SK-N-SH treated with all-trans-retinoic acid at 6 μM for 48 hours (cell line): ENCODE measurements around the gene DCHS2.

Experiments
- ATAC-seq: fragments of 200-7000 bp; cut with Tn5 transposase; 3 replicates; pipeline ENCODE4 v1.9.1; 2020; ENCODE audit warnings: mild to moderate bottlenecking, moderate library complexity
- ARNTL ChIP-seq: fragments of 450-650 bp; formaldehyde crosslinking; IDR thresholded peaks from 2 replicates; pipeline ENCODE4 v1.5.0; 2020; ENCODE audit warnings: low read depth, mild to moderate bottlenecking, moderate library complexity, borderline replicate concordance
- BACH2 ChIP-seq: fragments of 250-450 bp; sonication (Bioruptor Pico); IDR thresholded peaks from 2 replicates; pipeline ENCODE4 v1.9.0; 2021; ENCODE audit warnings: mild to moderate bottlenecking, borderline replicate concordance
- CSDC2 ChIP-seq: fragments of 250-450 bp; sonication (Bioruptor Pico); IDR thresholded peaks from 2 replicates; pipeline ENCODE4 v1.5.0; 2020; ENCODE audit warnings: mild to moderate bottlenecking, moderate library complexity
- CSRNP3 ChIP-seq: fragments of 250-450 bp; sonication (Bioruptor Pico); IDR thresholded peaks from 2 replicates; pipeline ENCODE4 v1.5.1; 2021; ENCODE audit warnings: mild to moderate bottlenecking, moderate library complexity
- ESRRG ChIP-seq: fragments of 250-450 bp; sonication (Bioruptor Pico); IDR thresholded peaks from 2 replicates; pipeline ENCODE4 v1.6.1; 2021; ENCODE audit warnings: mild to moderate bottlenecking
- GLIS3 ChIP-seq: fragments of 250-450 bp; sonication (Bioruptor Pico); IDR thresholded peaks from 2 replicates; pipeline ENCODE4 v1.5.0; 2020; ENCODE audit warnings: mild to moderate bottlenecking, moderate library complexity
- ISL1 ChIP-seq: fragments of 250-450 bp; sonication (Bioruptor Pico); IDR thresholded peaks from 2 replicates; pipeline ENCODE4 v2.1.2; 2022; ENCODE audit warnings: mild to moderate bottlenecking, moderate library complexity
- OSR1 ChIP-seq: fragments of 250-450 bp; sonication (Bioruptor Pico); IDR thresholded peaks from 2 replicates; pipeline ENCODE4 v1.8.0; 2022; ENCODE audit warnings: moderate library complexity, mild to moderate bottlenecking, inconsistent platforms
- PATZ1 ChIP-seq: fragments of 250-450 bp; sonication (Bioruptor Pico); IDR thresholded peaks from 2 replicates; pipeline ENCODE4 v1.8.0; 2020; ENCODE audit warnings: mild to moderate bottlenecking, moderate library complexity, borderline replicate concordance
- PPARA ChIP-seq: fragments of 250-450 bp; sonication (Bioruptor Pico); IDR thresholded peaks from 2 replicates; pipeline ENCODE4 v1.5.0; 2020; ENCODE audit warnings: mild to moderate bottlenecking, borderline replicate concordance
- RARB ChIP-seq: fragments of 250-450 bp; sonication (Bioruptor Pico); IDR thresholded peaks from 2 replicates; pipeline ENCODE4 v1.8.0; 2021; ENCODE audit warnings: mild to moderate bottlenecking, moderate library complexity
- SNAI2 ChIP-seq: fragments of 250-450 bp; sonication (Bioruptor Pico); IDR thresholded peaks from 2 replicates; pipeline ENCODE4 v1.5.0; 2020; ENCODE audit warnings: mild to moderate bottlenecking, moderate library complexity
- TCF4 ChIP-seq: fragments of 250-450 bp; sonication (Bioruptor Pico); IDR thresholded peaks from 2 replicates; pipeline ENCODE4 v1.8.0; 2021; ENCODE audit warnings: mild to moderate bottlenecking, moderate library complexity, borderline replicate concordance
- TOX ChIP-seq: fragments of 250-450 bp; sonication (Bioruptor Pico); IDR thresholded peaks from 2 replicates; pipeline ENCODE4 v1.8.0; 2021; ENCODE audit warnings: mild to moderate bottlenecking, moderate library complexity, borderline replicate concordance
- ZC3H10 ChIP-seq: fragments of 250-450 bp; sonication (Bioruptor Pico); IDR thresholded peaks from 2 replicates; pipeline ENCODE4 v1.5.1; 2021; ENCODE audit warnings: mild to moderate bottlenecking, moderate library complexity
- ZFP3 ChIP-seq: fragments of 250-450 bp; sonication (Bioruptor Pico); IDR thresholded peaks from 2 replicates; pipeline ENCODE4 v1.5.0; 2020; ENCODE audit warnings: mild to moderate bottlenecking, moderate library complexity
- ZFP30 ChIP-seq: fragments of 450-650 bp; formaldehyde crosslinking; IDR thresholded peaks from 2 replicates; pipeline ENCODE4 v1.5.0; 2022; ENCODE audit warnings: mild to moderate bottlenecking, moderate library complexity
- ZNF565 ChIP-seq: fragments of 450-650 bp; formaldehyde crosslinking; conservative IDR thresholded peaks from 2 replicates; pipeline ENCODE4 v1.5.0; 2020; ENCODE audit warnings: low read depth, mild to moderate bottlenecking, moderate library complexity
- ZNF8 ChIP-seq: fragments of 450-650 bp; formaldehyde crosslinking; IDR thresholded peaks from 2 replicates; pipeline ENCODE4 v1.5.0; 2020; ENCODE audit warnings: mild to moderate bottlenecking, moderate library complexity
- TF ChIP-seq, protein P1 (sequence below): fragments of 250-450 bp; sonication (Bioruptor Pico); IDR thresholded peaks from 2 replicates; pipeline ENCODE4 v1.8.0; 2021; ENCODE audit warnings: low read depth, mild to moderate bottlenecking, moderate library complexity, borderline replicate concordance
- TF ChIP-seq, protein P2 (sequence below): fragments of 250-450 bp; sonication (Bioruptor Pico); IDR thresholded peaks from 2 replicates; pipeline ENCODE4 v1.5.0; 2020; ENCODE audit warnings: mild to moderate bottlenecking, moderate library complexity

DCHS2 gene

GRCh38 chr4:154343651-154344050, 147.9 kb downstream of the DCHS2 start:
- TF ChIP-seq RARB (CRISPR knock-in tag) (no peak), ZFP3 (CRISPR knock-in tag) (no peak), PPARA (CRISPR knock-in tag) (no peak), ARNTL (CRISPR knock-in tag) (no peak), ZFP30 (CRISPR knock-in tag) (no peak), TOX (CRISPR knock-in tag) (no peak), ZNF565 (CRISPR knock-in tag) (no peak), ESRRG (CRISPR knock-in tag) (no peak), BACH2 (CRISPR knock-in tag) (no peak), ISL1 (no peak), ZNF8 (CRISPR knock-in tag) (no peak), SNAI2 (CRISPR knock-in tag) (no peak), ZC3H10 (CRISPR knock-in tag) (no peak), GLIS3 (no peak), CSRNP3 (CRISPR knock-in tag) (no peak), OSR1 (no peak)
- TF ChIP-seq, protein P1, sequence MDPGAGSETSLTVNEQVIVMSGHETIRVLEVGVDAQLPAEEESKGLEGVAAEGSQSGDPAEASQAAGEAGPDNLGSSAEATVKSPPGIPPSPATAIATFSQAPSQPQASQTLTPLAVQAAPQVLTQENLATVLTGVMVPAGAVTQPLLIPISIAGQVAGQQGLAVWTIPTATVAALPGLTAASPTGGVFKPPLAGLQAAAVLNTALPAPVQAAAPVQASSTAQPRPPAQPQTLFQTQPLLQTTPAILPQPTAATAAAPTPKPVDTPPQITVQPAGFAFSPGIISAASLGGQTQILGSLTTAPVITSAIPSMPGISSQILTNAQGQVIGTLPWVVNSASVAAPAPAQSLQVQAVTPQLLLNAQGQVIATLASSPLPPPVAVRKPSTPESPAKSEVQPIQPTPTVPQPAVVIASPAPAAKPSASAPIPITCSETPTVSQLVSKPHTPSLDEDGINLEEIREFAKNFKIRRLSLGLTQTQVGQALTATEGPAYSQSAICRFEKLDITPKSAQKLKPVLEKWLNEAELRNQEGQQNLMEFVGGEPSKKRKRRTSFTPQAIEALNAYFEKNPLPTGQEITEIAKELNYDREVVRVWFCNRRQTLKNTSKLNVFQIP = no peak
- TF ChIP-seq, protein P2, sequence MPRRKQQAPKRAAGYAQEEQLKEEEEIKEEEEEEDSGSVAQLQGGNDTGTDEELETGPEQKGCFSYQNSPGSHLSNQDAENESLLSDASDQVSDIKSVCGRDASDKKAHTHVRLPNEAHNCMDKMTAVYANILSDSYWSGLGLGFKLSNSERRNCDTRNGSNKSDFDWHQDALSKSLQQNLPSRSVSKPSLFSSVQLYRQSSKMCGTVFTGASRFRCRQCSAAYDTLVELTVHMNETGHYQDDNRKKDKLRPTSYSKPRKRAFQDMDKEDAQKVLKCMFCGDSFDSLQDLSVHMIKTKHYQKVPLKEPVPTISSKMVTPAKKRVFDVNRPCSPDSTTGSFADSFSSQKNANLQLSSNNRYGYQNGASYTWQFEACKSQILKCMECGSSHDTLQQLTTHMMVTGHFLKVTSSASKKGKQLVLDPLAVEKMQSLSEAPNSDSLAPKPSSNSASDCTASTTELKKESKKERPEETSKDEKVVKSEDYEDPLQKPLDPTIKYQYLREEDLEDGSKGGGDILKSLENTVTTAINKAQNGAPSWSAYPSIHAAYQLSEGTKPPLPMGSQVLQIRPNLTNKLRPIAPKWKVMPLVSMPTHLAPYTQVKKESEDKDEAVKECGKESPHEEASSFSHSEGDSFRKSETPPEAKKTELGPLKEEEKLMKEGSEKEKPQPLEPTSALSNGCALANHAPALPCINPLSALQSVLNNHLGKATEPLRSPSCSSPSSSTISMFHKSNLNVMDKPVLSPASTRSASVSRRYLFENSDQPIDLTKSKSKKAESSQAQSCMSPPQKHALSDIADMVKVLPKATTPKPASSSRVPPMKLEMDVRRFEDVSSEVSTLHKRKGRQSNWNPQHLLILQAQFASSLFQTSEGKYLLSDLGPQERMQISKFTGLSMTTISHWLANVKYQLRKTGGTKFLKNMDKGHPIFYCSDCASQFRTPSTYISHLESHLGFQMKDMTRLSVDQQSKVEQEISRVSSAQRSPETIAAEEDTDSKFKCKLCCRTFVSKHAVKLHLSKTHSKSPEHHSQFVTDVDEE (CRISPR knock-in tag) = no peak
- no peak for ATAC-seq

- TF ChIP-seq SNAI2 (CRISPR knock-in tag) (no peak), OSR1 (no peak)
- no peak for ATAC-seq
Observed at GRCh38 chr4:154341448-154341847, 150.2 kb downstream of the DCHS2 start.

GRCh38 chr4:154335588-154335987, 156.0 kb downstream of the DCHS2 start:
- TF ChIP-seq, protein P2 (CRISPR knock-in tag) = no peak
- TF ChIP-seq ISL1 = no peak
- TF ChIP-seq CSDC2 = no peak
- no peak for TF ChIP-seq TOX (CRISPR knock-in tag)
- no peak for TF ChIP-seq SNAI2 (CRISPR knock-in tag)
- no peak for TF ChIP-seq PATZ1
- no peak for TF ChIP-seq TCF4 (CRISPR knock-in tag)
- no peak for TF ChIP-seq ZC3H10 (CRISPR knock-in tag)
- no peak for TF ChIP-seq ARNTL (CRISPR knock-in tag)
- TF ChIP-seq RARB (CRISPR knock-in tag) = no peak
- TF ChIP-seq ZNF8 (CRISPR knock-in tag) = no peak
- no peak for TF ChIP-seq OSR1
- no peak for TF ChIP-seq BACH2 (CRISPR knock-in tag)

More at GRCh38 chr4:154335588-154335987, 156.0 kb downstream of the DCHS2 start:
- ATAC-seq = no peak
